Measurements from ENCODE around the gene KL. TPM values are rescaled to one million over a fixed set of nuclear protein-coding genes. Genes with fewer than 3 reads are reported as not detected.

Gene KL
- total RNA-seq, 2 experiments from 2014 or later, result 0.36 to 0.49 TPM

GRCh38 chr13:33110713-33111413 is 94.6 kb downstream of the KL start:
- Mint-ChIP-seq H3K9me3 (no peaks in the 10 kb centered on the region), H3K27me3 (ENCODE audit: low read depth) (peaks cover 26% of the 10 kb centered on the region), H3K36me3 (ENCODE audit: low read depth) (no peaks in the 10 kb centered on the region), H3K27ac (no peak overlapping the region), H3K4me1 (ENCODE audit: low read depth) (no peaks in the 10 kb centered on the region), H3K4me3 (no peak overlapping the region)
- intact Hi-C loops (cut with micrococcal nuclease), result no loop called here
- DNase-seq, result no peak
- CTCF ChIA-PET, result no interaction called here

GRCh38 chr13:33111414-33112110 is 95.3 kb downstream of the KL start:
- intact Hi-C loops (cut with micrococcal nuclease), result no loop called here
- H3K4me3 Mint-ChIP-seq, result no peak overlapping the region
- H3K9me3 Mint-ChIP-seq, result no peaks in the 10 kb centered on the region
- H3K4me1 Mint-ChIP-seq (ENCODE audit: low read depth), result no peaks in the 10 kb centered on the region
- no peak for DNase-seq
- H3K27ac Mint-ChIP-seq, result no peak overlapping the region
- no peaks in the 10 kb centered on the region for H3K36me3 Mint-ChIP-seq (ENCODE audit: low read depth)
- CTCF ChIA-PET, result no interaction called here
- H3K27me3 Mint-ChIP-seq (ENCODE audit: low read depth), result peaks cover 21% of the 10 kb centered on the region

GRCh38 chr13:33112766-33113165 is 96.5 kb downstream of the KL start:
- intact Hi-C loops (cut with micrococcal nuclease), result no loop called here
- CTCF ChIA-PET, result no interaction called here
- Mint-ChIP-seq H3K4me1 (ENCODE audit: low read depth) (no peaks in the 10 kb centered on the region), H3K27ac (no peak overlapping the region), H3K9me3 (no peaks in the 10 kb centered on the region), H3K4me3 (no peak overlapping the region), H3K36me3 (ENCODE audit: low read depth) (no peaks in the 10 kb centered on the region), H3K27me3 (ENCODE audit: low read depth) (peaks cover 16% of the 10 kb centered on the region)
- no peak for DNase-seq

DNA sequence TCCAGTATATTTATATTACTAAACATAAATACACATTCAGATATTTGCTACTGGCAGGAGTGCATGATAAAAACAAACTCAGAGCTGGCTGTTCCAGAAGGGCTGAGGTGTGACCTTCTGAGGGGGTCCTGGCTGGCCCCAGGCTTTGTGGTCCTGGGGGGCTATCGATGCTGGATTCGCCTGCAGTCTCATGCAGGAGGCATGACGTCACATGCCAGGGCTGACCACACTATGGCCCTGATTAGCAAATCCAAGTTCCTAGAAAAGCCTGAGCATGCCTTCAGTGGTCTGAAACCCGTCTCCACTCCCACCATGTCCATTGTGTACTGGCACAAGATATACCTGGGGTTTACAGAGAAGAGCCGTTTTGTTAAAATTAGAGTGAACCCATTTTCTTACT is 97.9 kb downstream of the KL start:
- CTCF ChIA-PET, result no interaction called here
- Mint-ChIP-seq H3K4me3 (no peak overlapping the region), H3K36me3 (ENCODE audit: low read depth) (no peaks in the 10 kb centered on the region), H3K9me3 (no peaks in the 10 kb centered on the region), H3K4me1 (ENCODE audit: low read depth) (no peaks in the 10 kb centered on the region), H3K27me3 (ENCODE audit: low read depth) (peaks cover 13% of the 10 kb centered on the region), H3K27ac (no peak overlapping the region)
- no peak for DNase-seq
- intact Hi-C loops (cut with micrococcal nuclease), result no loop called here

- H3K9me3 Mint-ChIP-seq, result no peaks in the 10 kb centered on the region
- H3K4me1 Mint-ChIP-seq (ENCODE audit: low read depth), result no peaks in the 10 kb centered on the region
- H3K27me3 Mint-ChIP-seq (ENCODE audit: low read depth), result peaks cover 13% of the 10 kb centered on the region
- H3K27ac Mint-ChIP-seq, result no peak overlapping the region
- CTCF ChIA-PET, result no interaction called here
- no peak overlapping the region for H3K4me3 Mint-ChIP-seq
- intact Hi-C loops (cut with micrococcal nuclease), result no loop called here
- DNase-seq, result no peak
- H3K36me3 Mint-ChIP-seq (ENCODE audit: low read depth), result no peaks in the 10 kb centered on the region
These were observed 99.1 kb downstream of the KL start for GRCh38 chr13:33115274-33115673.
